Mesenchymal stem cell (in vitro differentiated cells and primary cell): Measurements from ENCODE around the gene IPO8.
A peak's percentile ranks its signal among the peaks of the same experiment; 100 is the strongest.

Experiments used
- DNase-seq: peaks from one replicate; pipeline ENCODE4 v3.0.0-alpha.2; 2013
- H2AFZ ChIP-seq: one replicate; pipeline ENCODE4 v1.6.1; 2013; ENCODE audit warnings: low read depth, mild to moderate bottlenecking, control low read depth, inconsistent platforms, low read length, moderate library complexity
- H2AK5ac ChIP-seq: 2 replicates; pipeline ENCODE4 v1.6.1; 2013; ENCODE audit warnings: low read length, moderate library complexity, mild to moderate bottlenecking, inconsistent platforms; ENCODE audit not compliant: severe bottlenecking
- H2BK120ac ChIP-seq: one replicate; pipeline ENCODE4 v1.6.1; 2013; ENCODE audit warnings: low read depth, mild to moderate bottlenecking, inconsistent platforms, low read length, moderate library complexity
- H2BK12ac ChIP-seq, 2 experiments: one replicate each; pipeline ENCODE4 v1.6.1; 2013; ENCODE audit warnings: inconsistent platforms in 2 of 2, low read length in 2 of 2, mild to moderate bottlenecking in 2 of 2, moderate library complexity in 2 of 2, control low read depth in 1 of 2
- H2BK15ac ChIP-seq: one replicate; pipeline ENCODE4 v1.6.1; 2013; ENCODE audit warnings: mild to moderate bottlenecking, low read depth, inconsistent platforms; ENCODE audit not compliant: poor library complexity, severe bottlenecking
- H2BK5ac ChIP-seq: 2 replicates; pipeline ENCODE4 v1.6.1; 2013; ENCODE audit warnings: low read depth, mild to moderate bottlenecking, low read length, control low read depth, inconsistent platforms; ENCODE audit not compliant: poor library complexity, severe bottlenecking
- H3K14ac ChIP-seq, 2 experiments: one replicate each; pipeline ENCODE4 v1.6.1; 2013; ENCODE audit warnings: inconsistent platforms in 2 of 2, low read length in 2 of 2, control low read depth in 1 of 2, mild to moderate bottlenecking in 1 of 2, moderate library complexity in 1 of 2
- H3K18ac ChIP-seq, 2 experiments: one replicate each; pipeline ENCODE4 v1.6.1; 2013; ENCODE audit warnings: inconsistent platforms in 2 of 2, low read length in 2 of 2, control low read depth in 1 of 2, low read depth in 1 of 2, mild to moderate bottlenecking in 1 of 2
- H3K23ac ChIP-seq, 2 experiments: one replicate each; pipeline ENCODE4 v1.6.1; 2013; ENCODE audit warnings: inconsistent platforms in 2 of 2, low read length in 2 of 2, mild to moderate bottlenecking in 2 of 2, moderate library complexity in 2 of 2, control low read depth in 1 of 2
- H3K27ac ChIP-seq: 2 replicates; pipeline ENCODE4 v1.5.1; 2013; ENCODE audit warnings: mild to moderate bottlenecking, moderate library complexity, low read length, control low read depth, inconsistent platforms; ENCODE audit not compliant: poor library complexity, severe bottlenecking
- H3K27me3 ChIP-seq, 2 experiments: 2 replicates each; pipeline versions ENCODE4 v1.6.1 to v1.7.0; 2013; ENCODE audit warnings: low read length in 2 of 2, mild to moderate bottlenecking in 2 of 2, moderate library complexity in 2 of 2, control low read depth in 1 of 2, inconsistent platforms in 1 of 2; ENCODE audit not compliant: control insufficient read depth in 1 of 2, insufficient read depth in 1 of 2
- H3K36me3 ChIP-seq, 2 experiments: 2 replicates each; pipeline versions ENCODE4 v1.6.1 to v1.7.0; 2013; ENCODE audit warnings: low read length in 2 of 2, control low read depth in 1 of 2, inconsistent platforms in 1 of 2, low read depth in 1 of 2, mild to moderate bottlenecking in 1 of 2; ENCODE audit not compliant: insufficient read depth in 2 of 2, control insufficient read depth in 1 of 2
- H3K4ac ChIP-seq, 2 experiments: one replicate each; pipeline ENCODE4 v1.6.1; 2013; ENCODE audit warnings: inconsistent platforms in 2 of 2, low read length in 2 of 2, mild to moderate bottlenecking in 2 of 2, moderate library complexity in 2 of 2, control low read depth in 1 of 2, low read depth in 1 of 2
- H3K4me1 ChIP-seq: 2 replicates; pipeline ENCODE4 v1.6.1; 2013; ENCODE audit warnings: low read depth, low read length, control low read depth; ENCODE audit not compliant: control insufficient read depth, insufficient read depth
- H3K4me2 ChIP-seq: 2 replicates; pipeline ENCODE4 v1.6.1; 2013; ENCODE audit warnings: low read length, mild to moderate bottlenecking, inconsistent platforms; ENCODE audit not compliant: poor library complexity, severe bottlenecking
- H3K4me3 ChIP-seq, 2 experiments: 2 replicates each; pipeline versions ENCODE4 v1.5.1 to v1.7.0; 2013; ENCODE audit warnings: low read length in 2 of 2, mild to moderate bottlenecking in 2 of 2, control low read depth in 1 of 2, low read depth in 1 of 2; ENCODE audit not compliant: insufficient read depth in 1 of 2
- H3K79me1 ChIP-seq: replicated peaks from 2 replicates; pipeline ENCODE4 v1.6.1; 2013; ENCODE audit warnings: mild to moderate bottlenecking, control low read depth, low read length, inconsistent platforms; ENCODE audit not compliant: poor library complexity, severe bottlenecking
- H3K9ac ChIP-seq: 2 replicates; pipeline ENCODE4 v1.7.0; 2013; ENCODE audit warnings: mild to moderate bottlenecking, low read length, moderate library complexity
- H3K9me3 ChIP-seq: 2 replicates; pipeline ENCODE4 v1.7.0; 2013; ENCODE audit warnings: mild to moderate bottlenecking, low read length; ENCODE audit not compliant: control insufficient read depth
- H4K8ac ChIP-seq: one replicate; pipeline ENCODE4 v1.6.1; 2013; ENCODE audit warnings: inconsistent platforms, mild to moderate bottlenecking, low read length, moderate library complexity
- H4K91ac ChIP-seq: one replicate; pipeline ENCODE4 v1.6.1; 2013; ENCODE audit warnings: mild to moderate bottlenecking, low read length, inconsistent platforms
- WGBS: methylation state at CpG from one replicate; pipeline ENCODE4 v1.1.7; 2013; ENCODE audit warnings: mixed read lengths; 5-methylcytosine and 5-hydroxymethylcytosine counted together

Gene IPO8

GRCh38 chr12:30640392-30640791 lies 55.3 kb downstream of the IPO8 start:
- peaks cover 2 to 64% of the 10 kb centered on the region in 2 experiments for H3K36me3 ChIP-seq
- no peak overlapping the region for H3K4me3 ChIP-seq
- DNase-seq, result no peak
- no peak overlapping the region for H3K14ac ChIP-seq
- no peak overlapping the region for H3K4me2 ChIP-seq
- H2BK12ac ChIP-seq, result no peak overlapping the region
- H3K4ac ChIP-seq, result no peak overlapping the region
- no peak overlapping the region for H3K23ac ChIP-seq
- no peak overlapping the region for H2BK15ac ChIP-seq
- peaks cover 16% of the 10 kb centered on the region for H3K79me1 ChIP-seq
- H4K91ac ChIP-seq, result no peak overlapping the region
- no peak overlapping the region for H2AK5ac ChIP-seq
- no peak overlapping the region for H4K8ac ChIP-seq
- no peaks in the 10 kb centered on the region for H3K27me3 ChIP-seq
- H3K9ac ChIP-seq, result no peak overlapping the region
- no peak overlapping the region for H3K27ac ChIP-seq
- WGBS, result no CpG with 5 or more reads among the region's 2 CpGs
- no peak overlapping the region for H2AFZ ChIP-seq
- H2BK120ac ChIP-seq, result no peak overlapping the region
- no peak overlapping the region for H3K18ac ChIP-seq
- no peak overlapping the region for H2BK5ac ChIP-seq
- H3K4me1 ChIP-seq, result no peaks in the 10 kb centered on the region
- no peaks in the 10 kb centered on the region for H3K9me3 ChIP-seq

- no peak overlapping the region for H2BK120ac ChIP-seq
- peaks cover 4% of the 10 kb centered on the region for H3K4me1 ChIP-seq
- H3K79me1 ChIP-seq, result peaks cover 8% of the 10 kb centered on the region
- H4K91ac ChIP-seq, result no peak overlapping the region
- no peak overlapping the region for H2BK12ac ChIP-seq
- peaks cover 6 to 84% of the 10 kb centered on the region in 2 experiments for H3K36me3 ChIP-seq
- H3K27me3 ChIP-seq, result no peaks in the 10 kb centered on the region
- H3K4me3 ChIP-seq, result no peak overlapping the region
- no peak overlapping the region for H3K14ac ChIP-seq
- no peak overlapping the region for H3K9ac ChIP-seq
- WGBS, result 100% methylated on average over 1 of the region's 2 CpGs
- H3K23ac ChIP-seq, result no peak overlapping the region
- H2BK5ac ChIP-seq, result no peak overlapping the region
- H2AFZ ChIP-seq, result no peak overlapping the region
- H2BK15ac ChIP-seq, result no peak overlapping the region
- no peak overlapping the region for H4K8ac ChIP-seq
- H3K18ac ChIP-seq, result no peak overlapping the region
- no peaks in the 10 kb centered on the region for H3K9me3 ChIP-seq
- no peak overlapping the region for H3K4ac ChIP-seq
- DNase-seq, result no peak
- H3K27ac ChIP-seq, result no peak overlapping the region
- no peak overlapping the region for H2AK5ac ChIP-seq
- no peak overlapping the region for H3K4me2 ChIP-seq
Observed at GRCh38 chr12:30635385-30635784, 60.3 kb downstream of the IPO8 start.

- Histone ChIP-seq H3K9me3 (no peaks in the 10 kb centered on the region), H2BK15ac (no peak overlapping the region), H3K4me2 (no peak overlapping the region), H3K4me3 (no peak overlapping the region), H2BK5ac (no peak overlapping the region), H4K91ac (no peak overlapping the region), H2AK5ac (no peak overlapping the region), H3K14ac (no peak overlapping the region), H3K27ac (peak overlapping the region; percentile 3), H3K36me3 (peaks cover 6 to 85% of the 10 kb centered on the region in 2 experiments), H2BK12ac (no peak overlapping the region), H3K79me1 (peaks cover 5% of the 10 kb centered on the region), H2BK120ac (no peak overlapping the region), H3K18ac (no peak overlapping the region), H2AFZ (no peak overlapping the region), H3K27me3 (no peaks in the 10 kb centered on the region), H3K9ac (no peak overlapping the region), H3K4ac (no peak overlapping the region), H4K8ac (no peak overlapping the region), H3K4me1 (peaks cover 4% of the 10 kb centered on the region), H3K23ac (no peak overlapping the region)
- DNase-seq, result no peak
- WGBS, result 100% methylated on average over 4 of the region's 6 CpGs
Observed at GRCh38 chr12:30631740-30632139, 63.9 kb downstream of the IPO8 start.

GRCh38 chr12:30630979-30631285 lies 64.7 kb downstream of the IPO8 start:
- no peak overlapping the region for H3K4me3 ChIP-seq
- no peak overlapping the region for H2BK15ac ChIP-seq
- no peaks in the 10 kb centered on the region for H3K27me3 ChIP-seq
- no peak overlapping the region for H3K18ac ChIP-seq
- 95% methylated on average over 3 of the region's 3 CpGs for WGBS
- peaks cover 6% of the 10 kb centered on the region for H3K79me1 ChIP-seq
- no peak overlapping the region for H3K9ac ChIP-seq
- no peak overlapping the region for H2BK5ac ChIP-seq
- no peak overlapping the region for H4K8ac ChIP-seq
- H3K27ac ChIP-seq, result peak overlapping the region; percentile 84
- peaks cover 6 to 77% of the 10 kb centered on the region in 2 experiments for H3K36me3 ChIP-seq
- no peak overlapping the region for H2BK120ac ChIP-seq
- H3K14ac ChIP-seq, result no peak overlapping the region
- no peak overlapping the region for H3K4me2 ChIP-seq
- no peak overlapping the region for H4K91ac ChIP-seq
- no peak overlapping the region for H2AFZ ChIP-seq
- no peaks in the 10 kb centered on the region for H3K9me3 ChIP-seq
- H3K4me1 ChIP-seq, result peaks cover 4% of the 10 kb centered on the region
- no peak for DNase-seq
- H2BK12ac ChIP-seq, result no peak overlapping the region
- no peak overlapping the region for H3K4ac ChIP-seq
- H2AK5ac ChIP-seq, result no peak overlapping the region
- H3K23ac ChIP-seq, result no peak overlapping the region
